Fibroblast of lung (primary cell): ENCODE data around the gene CLIP4. TPM values are rescaled to one million over a fixed set of nuclear protein-coding genes. Genes with fewer than 3 reads are reported as not detected.

ENCODE experiments used
- DNase-seq, 2 donors: peaks; one replicate each; pipeline versions ENCODE4 v3.0.0 to v3.0.0-alpha.2; 2010; ENCODE audit warnings: low read depth in 2 of 2
- H2AFZ ChIP-seq: 2 replicates; pipeline ENCODE4 v1.5.1; 2012; ENCODE audit warnings: low read length, control low read depth, inconsistent platforms
- H3K27ac ChIP-seq: 2 replicates; pipeline ENCODE4 v1.5.1; 2011; ENCODE audit warnings: low read length, control low read depth; ENCODE audit not compliant: insufficient read depth
- H3K27me3 ChIP-seq: 2 replicates; pipeline ENCODE4 v1.5.1; 2011; ENCODE audit warnings: mild to moderate bottlenecking, low read length; ENCODE audit not compliant: control insufficient read depth, insufficient read depth
- H3K36me3 ChIP-seq: 2 replicates; pipeline ENCODE4 v1.5.1; 2011; ENCODE audit warnings: low read length; ENCODE audit not compliant: control insufficient read depth, insufficient read depth
- H3K4me1 ChIP-seq: 2 replicates; pipeline ENCODE4 v1.5.1; 2011; ENCODE audit warnings: low read length; ENCODE audit not compliant: control insufficient read depth, insufficient read depth; ENCODE audit errors: extremely low read depth
- H3K4me2 ChIP-seq: 2 replicates; pipeline ENCODE4 v1.5.1; 2011; ENCODE audit warnings: low read length, control low read depth; ENCODE audit not compliant: insufficient read depth; ENCODE audit errors: extremely low read depth
- H3K4me3 ChIP-seq, 4 experiments: fragments of 200-600 bp in 1 of 4; sonication (generic) in 1 of 4; replicated peaks in 1 of 4; 2 replicates each; pipeline ENCODE4 v1.5.1; 2011 to 2016; ENCODE audit warnings: low read length in 4 of 4, low read depth in 3 of 4, mild to moderate bottlenecking in 3 of 4, control low read depth in 2 of 4, inconsistent platforms in 1 of 4, mixed read lengths in 1 of 4; ENCODE audit not compliant: insufficient read depth in 1 of 4; ENCODE audit errors: control extremely low read depth in 1 of 4
- H3K79me2 ChIP-seq: 2 replicates; pipeline ENCODE4 v1.5.1; 2012; ENCODE audit warnings: mild to moderate bottlenecking, low read length, inconsistent platforms; ENCODE audit not compliant: control insufficient read depth, insufficient read depth
- H3K9ac ChIP-seq: 2 replicates; pipeline ENCODE4 v1.5.1; 2011; ENCODE audit warnings: mild to moderate bottlenecking, low read length, control low read depth; ENCODE audit not compliant: insufficient read depth
- H3K9me3 ChIP-seq: 2 replicates; pipeline ENCODE4 v1.5.1; 2012; ENCODE audit warnings: low read depth, low read length; ENCODE audit not compliant: control insufficient read depth, insufficient read depth
- H4K20me1 ChIP-seq: 2 replicates; pipeline ENCODE4 v1.5.1; 2011; ENCODE audit warnings: low read length; ENCODE audit not compliant: control insufficient read depth, insufficient read depth; ENCODE audit errors: extremely low read depth
- EZH2 ChIP-seq: IDR thresholded peaks from 2 replicates; pipeline ENCODE4 v1.5.1; 2012; ENCODE audit warnings: low read length, control low read depth, mild to moderate bottlenecking; ENCODE audit errors: missing control alignments
- polyA plus RNA-seq, 2 donors: library from polyadenylated mRNA; depleted of rRNA in 1 of 2; stranded (reverse) in 1 of 2; unstranded in 1 of 2; fragments of >200 nt; gene quantifications; 2 replicates each; pipeline ENCODE4 v1.2.1, GENCODE V29; 2011 to 2012; ENCODE audit warnings: missing spikeins in 1 of 2
- total RNA-seq: library from RNA; depleted of rRNA; stranded (reverse); fragments of >200 nt; gene quantifications from 2 replicates; pipeline ENCODE4 v1.2.1, GENCODE V29; 2014
- TF ChIP-seq, protein P1 (sequence below), 2 donors: IDR thresholded peaks in 1 of 2; conservative IDR thresholded peaks in 1 of 2; 1 replicate in 1 of 2; 2 replicates in 1 of 2; pipeline ENCODE4 v1.5.1; 2011 to 2012; ENCODE audit warnings: low read length in 2 of 2, control low read depth in 1 of 2, inconsistent platforms in 1 of 2, low read depth in 1 of 2, mild to moderate bottlenecking in 1 of 2

Gene CLIP4
- total and polyA plus RNA-seq, 2 donors (not counting 1 experiment from before 2014, with no cell fraction given): 39.9 to 127 TPM

DNA sequence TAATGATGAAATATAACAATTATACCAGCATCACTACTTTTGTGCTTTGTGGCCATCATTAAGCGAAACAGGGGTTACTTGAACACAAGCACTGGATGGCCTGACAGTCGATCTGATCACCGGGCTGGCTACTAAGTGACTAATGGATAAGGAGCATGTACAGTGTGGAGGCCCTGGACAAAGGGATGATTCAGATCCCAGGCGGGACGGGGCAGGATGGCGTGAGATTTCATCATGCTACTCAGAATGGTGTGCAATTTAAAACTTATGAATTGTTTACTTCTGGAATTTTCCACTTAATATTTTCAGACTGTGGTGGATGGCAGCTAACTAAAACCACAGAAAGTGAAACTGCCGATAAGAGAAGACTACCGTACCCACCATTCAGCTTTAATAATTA is 7.0 kb upstream of the CLIP4 start:
- no peaks in the 10 kb centered on the region for H3K4me1 ChIP-seq
- DNase-seq: peak; percentile 96
- H3K4me2 ChIP-seq: no peak overlapping the region
- no peak overlapping the region for H3K9ac ChIP-seq
- peak overlapping the region; percentile 56 for H3K27ac ChIP-seq
- no peaks in the 10 kb centered on the region for H3K27me3 ChIP-seq
- no peaks in the 10 kb centered on the region for H3K36me3 ChIP-seq
- TF ChIP-seq, protein P1, sequence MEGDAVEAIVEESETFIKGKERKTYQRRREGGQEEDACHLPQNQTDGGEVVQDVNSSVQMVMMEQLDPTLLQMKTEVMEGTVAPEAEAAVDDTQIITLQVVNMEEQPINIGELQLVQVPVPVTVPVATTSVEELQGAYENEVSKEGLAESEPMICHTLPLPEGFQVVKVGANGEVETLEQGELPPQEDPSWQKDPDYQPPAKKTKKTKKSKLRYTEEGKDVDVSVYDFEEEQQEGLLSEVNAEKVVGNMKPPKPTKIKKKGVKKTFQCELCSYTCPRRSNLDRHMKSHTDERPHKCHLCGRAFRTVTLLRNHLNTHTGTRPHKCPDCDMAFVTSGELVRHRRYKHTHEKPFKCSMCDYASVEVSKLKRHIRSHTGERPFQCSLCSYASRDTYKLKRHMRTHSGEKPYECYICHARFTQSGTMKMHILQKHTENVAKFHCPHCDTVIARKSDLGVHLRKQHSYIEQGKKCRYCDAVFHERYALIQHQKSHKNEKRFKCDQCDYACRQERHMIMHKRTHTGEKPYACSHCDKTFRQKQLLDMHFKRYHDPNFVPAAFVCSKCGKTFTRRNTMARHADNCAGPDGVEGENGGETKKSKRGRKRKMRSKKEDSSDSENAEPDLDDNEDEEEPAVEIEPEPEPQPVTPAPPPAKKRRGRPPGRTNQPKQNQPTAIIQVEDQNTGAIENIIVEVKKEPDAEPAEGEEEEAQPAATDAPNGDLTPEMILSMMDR (conservative IDR thresholded peaks at IDR 0.05 in 1 of 2, IDR thresholded peaks at IDR 0.05 in 1 of 2; ENCODE audit: low read depth in 1 of 2, low read length in 2 of 2): no peak
- no peak for TF ChIP-seq EZH2
- no peaks in the 10 kb centered on the region for H3K9me3 ChIP-seq
- H2AFZ ChIP-seq: no peak overlapping the region
- no peaks in the 10 kb centered on the region for H3K79me2 ChIP-seq
- H3K4me3 ChIP-seq: peak overlapping the region in 1 of 4 experiments; percentile 7
- H4K20me1 ChIP-seq: no peaks in the 10 kb centered on the region

DNA sequence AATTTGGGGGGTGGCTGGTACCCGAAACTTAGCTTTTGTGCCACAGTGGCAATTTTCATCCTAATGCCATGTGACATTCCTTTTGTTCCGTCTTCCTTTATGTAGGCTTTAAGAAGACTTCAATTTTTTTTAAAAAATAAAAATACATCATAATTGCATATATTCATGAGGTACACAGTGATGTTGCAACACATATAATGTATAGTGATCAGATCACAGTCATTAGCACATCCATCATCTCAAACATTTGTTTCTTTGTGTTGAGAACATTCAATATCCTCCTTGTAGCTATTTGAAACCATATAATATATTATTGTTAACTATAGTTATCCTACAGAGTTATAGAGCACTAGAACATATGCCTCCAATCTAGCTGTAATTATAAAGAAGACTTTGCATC is 6.0 kb upstream of the CLIP4 start:
- Histone ChIP-seq H3K27me3 (no peaks in the 10 kb centered on the region), H3K4me3 (no peak overlapping the region), H2AFZ (no peak overlapping the region), H3K9me3 (no peaks in the 10 kb centered on the region), H3K4me2 (no peak overlapping the region), H3K79me2 (no peaks in the 10 kb centered on the region), H3K36me3 (no peaks in the 10 kb centered on the region), H3K4me1 (peaks cover 7% of the 10 kb centered on the region), H3K27ac (no peak overlapping the region), H4K20me1 (no peaks in the 10 kb centered on the region), H3K9ac (no peak overlapping the region)
- TF ChIP-seq, protein P1 (conservative IDR thresholded peaks at IDR 0.05 in 1 of 2, IDR thresholded peaks at IDR 0.05 in 1 of 2; ENCODE audit: low read depth in 1 of 2, low read length in 2 of 2): no peak
- TF ChIP-seq EZH2: no peak
- no peak for DNase-seq

DNA sequence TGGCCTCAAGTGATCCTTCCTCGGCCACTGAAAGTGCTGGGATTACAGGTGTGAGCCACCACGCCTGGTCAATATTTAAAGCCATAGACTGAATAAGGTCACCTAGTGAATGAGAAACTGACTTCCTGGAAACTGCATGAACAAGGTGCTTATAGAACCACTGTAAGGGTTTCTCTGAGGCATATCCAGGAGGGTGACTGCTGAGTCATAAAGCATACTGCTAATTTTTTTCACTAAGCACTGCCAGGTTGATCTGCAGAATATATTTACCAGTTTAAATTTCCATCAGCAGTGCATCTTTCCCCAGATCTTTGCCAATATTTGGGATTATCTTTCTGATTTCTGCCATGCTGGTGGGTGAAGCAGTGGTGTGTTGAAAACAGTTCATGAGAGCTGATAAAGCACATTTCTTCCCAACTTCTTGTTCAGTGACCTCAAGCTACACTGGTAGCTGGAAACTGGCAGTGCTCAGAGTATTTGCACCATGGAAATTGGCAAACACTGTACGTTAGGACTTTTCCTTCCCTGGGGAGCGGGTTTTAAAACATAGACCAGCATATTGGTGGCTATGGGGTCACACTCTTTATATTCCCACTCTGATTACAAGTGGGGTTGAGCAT is 4.2 kb upstream of the CLIP4 start:
- H3K9me3 ChIP-seq: no peaks in the 10 kb centered on the region
- peaks cover 13% of the 10 kb centered on the region for H3K4me1 ChIP-seq
- no peak overlapping the region for H2AFZ ChIP-seq
- H3K36me3 ChIP-seq: no peaks in the 10 kb centered on the region
- peaks cover 2% of the 10 kb centered on the region for H3K79me2 ChIP-seq
- no peak overlapping the region for H3K4me3 ChIP-seq
- no peaks in the 10 kb centered on the region for H4K20me1 ChIP-seq
- no peak for TF ChIP-seq EZH2
- TF ChIP-seq, protein P1 (conservative IDR thresholded peaks at IDR 0.05 in 1 of 2, IDR thresholded peaks at IDR 0.05 in 1 of 2; ENCODE audit: low read depth in 1 of 2, low read length in 2 of 2): no peak
- H3K27me3 ChIP-seq: no peaks in the 10 kb centered on the region
- no peak overlapping the region for H3K4me2 ChIP-seq
- H3K27ac ChIP-seq: no peak overlapping the region
- peak in 1 of 2 donors; percentile 54 for DNase-seq
- no peak overlapping the region for H3K9ac ChIP-seq
